ENCODE data around the gene DAPK2. TPM values are rescaled to one million over a fixed set of nuclear protein-coding genes. Genes with fewer than 3 reads are reported as not detected.

Gene DAPK2
- polyA plus RNA-seq, 3 donors = 4.4 to 8.2 (median 5.1) TPM

DNA sequence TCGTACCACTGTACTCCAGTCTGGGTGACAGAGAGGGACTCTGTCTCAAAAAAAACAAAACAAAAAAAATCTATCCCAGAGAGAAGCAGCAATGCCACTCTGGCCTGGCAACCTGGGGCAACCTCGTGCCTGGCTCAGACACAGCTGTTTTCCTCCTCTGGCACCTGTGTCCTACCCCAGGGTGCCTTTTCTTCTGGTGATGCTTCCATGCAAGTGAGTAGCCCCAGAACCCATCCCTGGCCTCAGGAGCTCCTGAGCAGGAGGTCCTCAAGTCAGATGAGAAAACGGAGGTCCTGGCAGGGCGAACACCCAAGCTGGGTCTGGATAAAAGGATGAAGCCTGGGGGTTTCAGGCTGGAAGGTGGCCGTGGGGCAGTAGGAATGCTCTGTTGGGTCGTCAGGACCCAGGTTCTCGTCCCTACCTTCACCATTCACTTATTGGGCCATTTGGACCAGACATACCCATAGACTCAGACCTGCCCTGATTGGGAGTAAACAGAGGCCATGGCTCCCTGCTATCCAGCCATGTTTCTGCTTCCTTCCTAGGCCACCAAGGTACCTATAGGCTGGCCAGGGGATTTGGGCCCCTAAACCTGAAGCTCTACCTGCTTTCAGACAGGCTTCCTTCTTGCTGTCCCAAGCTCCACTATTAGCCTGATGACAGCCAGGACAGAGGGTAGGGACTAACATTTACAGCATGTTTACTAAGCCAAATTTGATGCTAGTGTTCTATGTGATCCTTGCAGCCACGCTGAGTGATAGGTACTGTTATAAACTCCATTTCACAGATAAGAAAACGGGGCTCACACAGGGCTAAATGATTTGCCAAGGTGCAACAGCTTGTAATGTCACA, 102.2 kb downstream of the DAPK2 start:
- no peak for DNase-seq

GRCh38 chr15:63942486-63943365, 103.6 kb downstream of the DAPK2 start:
- no peak for DNase-seq

- DNase-seq = no peak
Measured at GRCh38 chr15:63941698-63942465, 104.4 kb downstream of the DAPK2 start.

DNA sequence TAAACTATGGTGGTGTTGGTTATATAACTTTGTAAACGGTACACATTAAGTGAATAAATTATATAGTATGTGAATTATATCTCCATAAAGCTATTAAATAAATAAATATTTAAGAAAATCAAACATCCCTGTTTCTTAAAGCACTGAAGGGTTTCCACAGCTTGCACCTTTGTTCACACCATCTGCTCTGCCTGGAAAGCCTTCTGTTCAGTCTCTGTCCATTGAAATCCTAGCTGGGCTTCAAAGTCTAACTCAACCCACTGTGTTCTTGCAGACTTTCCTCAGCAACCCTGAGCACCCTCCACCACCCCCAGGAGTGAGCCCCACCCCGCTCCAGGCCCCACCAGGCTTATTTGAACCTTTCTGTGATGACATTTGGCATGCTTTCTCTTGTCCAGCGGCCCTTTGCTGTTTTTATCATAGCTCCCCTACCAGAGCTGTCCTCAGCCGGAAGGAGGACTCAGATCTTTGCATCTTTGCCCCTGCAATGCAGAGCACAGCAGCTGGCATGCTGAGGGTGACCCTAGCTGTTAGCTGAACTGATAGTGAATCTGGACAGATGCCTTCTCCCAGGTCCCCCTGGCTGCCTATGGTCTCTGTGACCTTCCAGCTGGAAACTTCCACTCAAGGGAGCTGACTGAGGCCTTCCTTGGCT, 105.2 kb downstream of the DAPK2 start:
- DNase-seq = no peak

DNA sequence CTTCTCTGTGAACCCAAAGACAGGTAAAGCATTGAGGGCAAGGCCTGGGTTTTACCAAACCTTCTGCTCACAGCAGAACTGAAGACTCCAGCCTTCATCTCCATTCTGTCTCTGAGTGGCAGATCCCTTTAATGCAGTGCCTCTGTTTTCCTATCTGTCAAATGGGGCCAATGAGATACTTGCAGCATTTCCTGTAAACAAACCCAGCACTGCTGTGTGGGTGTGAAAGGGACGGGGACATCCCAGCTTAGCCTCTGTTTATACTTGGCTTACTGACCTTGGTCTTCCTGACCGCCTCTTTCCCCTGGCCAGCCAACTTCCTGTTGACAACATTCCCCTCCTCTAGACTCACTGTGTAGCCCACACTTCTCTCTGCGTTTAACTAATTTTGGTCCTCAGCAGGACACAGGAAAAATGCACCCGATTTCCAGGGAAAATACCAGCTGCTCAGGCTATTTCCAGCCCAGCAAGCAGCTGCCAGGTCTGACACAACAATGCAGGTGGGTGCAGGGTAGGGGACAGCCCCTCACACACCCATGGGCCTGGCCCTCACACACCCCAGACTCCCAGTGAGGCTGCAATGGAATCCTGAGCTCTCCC, 106.7 kb downstream of the DAPK2 start:
- no peak for DNase-seq

DNA sequence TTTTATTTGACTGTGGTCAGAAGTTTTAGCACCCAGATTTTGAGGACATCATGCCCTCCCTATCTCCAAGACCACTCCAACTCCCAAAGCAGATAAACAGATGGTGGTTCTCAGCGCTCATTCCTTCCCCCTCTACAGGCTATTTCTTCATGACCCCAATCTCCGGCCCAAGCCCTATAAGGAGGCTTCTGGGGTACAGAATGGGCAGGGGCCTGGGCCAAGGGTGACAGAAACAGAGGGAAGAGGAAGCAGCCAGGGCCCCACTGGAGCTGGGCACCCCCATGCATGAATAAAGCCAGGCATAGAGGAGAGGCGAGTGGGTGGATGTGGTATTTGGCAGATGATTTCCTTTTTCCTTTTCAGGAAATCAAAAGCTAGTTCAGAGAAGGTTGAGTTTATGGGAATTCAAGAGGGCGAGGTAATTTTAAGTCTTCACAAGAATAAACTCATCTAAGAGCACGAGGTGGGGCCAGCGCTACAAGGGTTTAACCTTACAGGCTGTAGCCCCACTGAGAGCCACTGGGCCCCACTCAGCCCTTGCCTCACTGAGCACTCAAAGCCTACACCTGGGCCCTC, 107.7 kb downstream of the DAPK2 start:
- no peak for DNase-seq

- no peak for DNase-seq
Measured at GRCh38 chr15:63933522-63933921, 112.8 kb downstream of the DAPK2 start.

GRCh38 chr15:63931556-63931955, 114.7 kb downstream of the DAPK2 start:
- DNase-seq = no peak

GRCh38 chr15:63930034-63930433, 116.3 kb downstream of the DAPK2 start:
- no peak for DNase-seq

DNA sequence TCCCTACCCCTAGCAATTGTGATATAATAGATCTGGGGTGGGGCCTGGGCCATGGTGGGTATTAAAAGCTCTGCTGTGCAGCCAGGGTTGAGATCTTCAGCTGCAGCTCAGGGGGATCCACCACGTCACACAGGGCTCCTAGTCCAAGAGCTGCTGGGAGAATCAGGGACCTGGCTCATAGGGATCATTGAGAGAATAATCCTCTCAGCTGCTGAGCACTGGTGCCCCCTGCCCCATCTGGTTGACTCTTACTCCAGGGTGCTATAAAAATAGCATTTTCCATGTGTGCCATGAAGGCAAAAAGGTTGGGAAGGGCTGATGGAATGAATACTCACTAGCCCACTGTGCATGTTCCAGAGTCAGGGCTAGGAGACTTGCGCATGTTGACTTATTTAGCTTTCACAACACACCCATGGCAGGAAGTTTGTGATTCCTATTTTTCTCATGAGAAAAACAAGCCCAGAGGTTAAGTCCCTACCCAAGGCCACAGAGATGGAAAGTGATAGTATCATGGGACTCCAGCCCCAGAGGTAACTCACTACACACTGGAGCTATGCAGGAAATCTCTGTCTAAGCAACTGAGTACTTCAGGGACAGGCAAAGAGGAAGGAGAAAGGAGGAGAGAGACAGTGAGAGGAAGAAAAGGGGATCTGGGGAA, 118.0 kb downstream of the DAPK2 start:
- DNase-seq = no peak

- no peak for DNase-seq
Measured at GRCh38 chr15:63923993-63924950, 122.0 kb downstream of the DAPK2 start.

GRCh38 chr15:63922916-63923315, 123.4 kb downstream of the DAPK2 start:
- DNase-seq = no peak

DNA sequence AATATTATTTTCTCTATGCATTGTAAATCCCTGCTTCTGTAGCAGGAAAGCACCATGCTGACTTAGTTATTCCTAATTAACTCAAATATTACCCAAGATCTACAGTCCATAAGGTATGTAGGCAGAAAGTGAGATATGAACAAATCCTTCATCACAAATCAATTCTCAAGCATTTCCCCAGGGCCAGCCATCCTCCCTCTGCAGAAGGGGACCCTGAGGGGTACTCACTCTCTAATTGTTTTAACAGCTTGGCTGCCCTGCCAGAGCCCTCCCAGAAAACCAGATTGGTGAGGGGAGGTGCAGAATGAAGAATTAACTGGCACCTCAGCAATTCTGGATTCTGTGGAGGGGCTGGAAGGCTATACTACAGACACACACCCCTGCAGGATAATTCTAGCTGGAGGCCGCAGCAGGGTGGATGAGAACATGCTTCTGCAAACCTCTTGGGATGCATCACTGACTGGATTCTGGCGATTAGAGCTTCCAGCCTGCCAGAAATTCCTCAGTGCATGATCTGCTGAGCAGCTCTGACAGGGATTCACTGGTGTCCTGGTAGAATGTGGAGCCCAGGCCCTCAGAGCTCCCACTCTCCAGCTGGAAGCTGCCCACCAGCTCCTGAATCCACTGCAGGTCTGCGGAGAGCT, 123.9 kb downstream of the DAPK2 start:
- no peak for DNase-seq

DNA sequence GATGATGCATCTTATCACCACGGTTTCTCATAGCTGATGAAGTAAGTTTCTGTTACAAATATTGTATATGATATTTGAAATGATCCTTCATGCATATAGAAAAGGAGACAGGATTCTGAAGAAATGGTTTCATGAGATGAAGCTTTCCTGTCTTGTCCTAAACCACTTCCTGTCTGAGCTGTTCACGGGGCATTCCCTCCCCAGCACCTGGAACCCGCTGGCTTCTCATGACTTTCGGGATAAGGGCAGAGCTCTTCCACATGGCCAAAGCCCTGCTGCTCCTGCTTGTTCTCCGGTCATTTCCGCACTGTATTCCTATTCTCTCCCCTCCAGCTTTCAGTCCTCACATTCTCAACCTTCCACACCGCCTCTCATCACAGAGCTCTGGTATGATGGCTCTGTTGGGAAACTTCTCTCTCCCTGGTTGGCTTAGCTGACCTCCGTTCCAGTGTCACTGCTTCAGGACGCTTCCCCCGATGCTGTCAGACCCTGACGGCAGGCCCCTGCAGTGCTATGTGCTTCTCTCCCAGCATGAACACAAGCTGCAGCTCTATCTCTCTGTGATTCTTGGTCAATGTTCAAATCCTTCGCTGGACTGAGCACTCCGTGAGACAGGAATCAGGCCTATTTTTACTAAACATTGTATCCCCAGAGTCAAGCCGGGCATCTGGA, 125.6 kb downstream of the DAPK2 start:
- peak; percentile 47 for DNase-seq

- DNase-seq = no peak
Measured at GRCh38 chr15:63918901-63919348, 127.4 kb downstream of the DAPK2 start.

DNA sequence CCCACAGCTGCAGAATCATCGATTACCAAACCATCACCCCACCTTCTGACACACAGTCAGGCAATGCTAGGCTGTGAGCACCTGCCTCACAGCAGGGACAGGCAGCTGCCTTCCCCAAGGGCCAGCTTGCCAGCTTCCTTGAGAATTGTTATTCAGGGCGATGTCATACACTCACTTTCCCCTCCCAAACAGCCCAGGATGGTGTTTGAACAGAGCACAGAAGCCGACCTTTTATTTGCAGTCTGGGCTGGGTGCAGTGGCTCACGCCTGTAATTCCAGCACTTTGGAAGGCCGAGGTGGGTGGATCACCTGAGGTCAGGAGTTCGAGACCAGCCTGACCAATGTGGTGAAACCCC, 128.0 kb downstream of the DAPK2 start:
- DNase-seq = no peak

- no peak for DNase-seq
Measured at GRCh38 chr15:63917588-63918316, 128.5 kb downstream of the DAPK2 start.
